GM13976 (cell line): ENCODE measurements around the gene XPC.

Experiments
- DNase-seq: peaks from one replicate; pipeline ENCODE4 v3.0.0; 2012; ENCODE audit warnings: low spot score
- in situ Hi-C: fragments of 300-500 bp; cut with MboI; formaldehyde crosslinking; loops from one replicate; pipeline ENCODE4 v1.12.0; 2022; ENCODE audit warnings: low sequenced_read_pairs, mixed read lengths, inconsistent platforms; ENCODE audit not compliant: unreplicated experiment
- TF ChIP-seq, protein P1 (sequence below): IDR thresholded peaks from 2 replicates; pipeline ENCODE4 v1.5.1; 2012; ENCODE audit warnings: borderline replicate concordance, mild to moderate bottlenecking; ENCODE audit not compliant: insufficient read depth; ENCODE audit errors: extremely low read depth, missing control alignments, control extremely low read depth

XPC gene

GRCh38 chr3:14152233-14152962 lies 26.0 kb downstream of the XPC start:
- in situ Hi-C loops = no loop called here
- no peak for DNase-seq
- TF ChIP-seq, protein P1, sequence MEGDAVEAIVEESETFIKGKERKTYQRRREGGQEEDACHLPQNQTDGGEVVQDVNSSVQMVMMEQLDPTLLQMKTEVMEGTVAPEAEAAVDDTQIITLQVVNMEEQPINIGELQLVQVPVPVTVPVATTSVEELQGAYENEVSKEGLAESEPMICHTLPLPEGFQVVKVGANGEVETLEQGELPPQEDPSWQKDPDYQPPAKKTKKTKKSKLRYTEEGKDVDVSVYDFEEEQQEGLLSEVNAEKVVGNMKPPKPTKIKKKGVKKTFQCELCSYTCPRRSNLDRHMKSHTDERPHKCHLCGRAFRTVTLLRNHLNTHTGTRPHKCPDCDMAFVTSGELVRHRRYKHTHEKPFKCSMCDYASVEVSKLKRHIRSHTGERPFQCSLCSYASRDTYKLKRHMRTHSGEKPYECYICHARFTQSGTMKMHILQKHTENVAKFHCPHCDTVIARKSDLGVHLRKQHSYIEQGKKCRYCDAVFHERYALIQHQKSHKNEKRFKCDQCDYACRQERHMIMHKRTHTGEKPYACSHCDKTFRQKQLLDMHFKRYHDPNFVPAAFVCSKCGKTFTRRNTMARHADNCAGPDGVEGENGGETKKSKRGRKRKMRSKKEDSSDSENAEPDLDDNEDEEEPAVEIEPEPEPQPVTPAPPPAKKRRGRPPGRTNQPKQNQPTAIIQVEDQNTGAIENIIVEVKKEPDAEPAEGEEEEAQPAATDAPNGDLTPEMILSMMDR = no peak

DNA sequence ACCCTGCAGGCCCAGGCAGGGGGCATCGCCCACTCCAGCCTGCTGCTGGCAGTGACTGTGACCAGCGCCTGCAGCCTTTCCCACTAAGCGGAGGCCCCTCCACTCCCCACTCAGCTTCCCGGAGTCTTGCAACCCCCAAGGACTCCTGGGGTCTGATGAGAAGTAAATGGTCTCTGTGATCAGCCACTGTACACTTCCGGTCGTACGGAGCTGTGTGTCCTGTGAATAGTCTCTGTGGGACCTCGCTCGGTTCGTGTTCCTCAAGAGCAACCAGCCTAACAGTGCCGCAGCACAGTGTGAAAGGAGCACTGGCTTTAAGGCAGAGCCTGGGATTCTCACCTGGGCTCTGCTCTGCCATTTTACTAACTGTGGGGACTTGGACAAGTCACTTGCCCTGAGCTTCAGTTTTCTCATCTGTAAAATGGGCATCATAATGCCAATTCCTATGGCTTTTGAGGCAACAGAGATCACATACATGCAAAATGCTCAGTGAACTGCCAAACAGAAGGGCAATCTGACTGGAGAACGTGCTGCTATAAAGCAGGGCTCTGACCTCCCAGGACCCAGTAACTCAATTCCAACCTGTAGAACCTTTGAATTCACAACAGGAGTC lies 26.8 kb downstream of the XPC start:
- in situ Hi-C loops = no loop called here
- TF ChIP-seq, protein P1 = no peak
- no peak for DNase-seq

- TF ChIP-seq, protein P1 = no peak
- DNase-seq = no peak
- in situ Hi-C loops = no loop called here
Measured at GRCh38 chr3:14150491-14151230, 27.7 kb downstream of the XPC start.

DNA sequence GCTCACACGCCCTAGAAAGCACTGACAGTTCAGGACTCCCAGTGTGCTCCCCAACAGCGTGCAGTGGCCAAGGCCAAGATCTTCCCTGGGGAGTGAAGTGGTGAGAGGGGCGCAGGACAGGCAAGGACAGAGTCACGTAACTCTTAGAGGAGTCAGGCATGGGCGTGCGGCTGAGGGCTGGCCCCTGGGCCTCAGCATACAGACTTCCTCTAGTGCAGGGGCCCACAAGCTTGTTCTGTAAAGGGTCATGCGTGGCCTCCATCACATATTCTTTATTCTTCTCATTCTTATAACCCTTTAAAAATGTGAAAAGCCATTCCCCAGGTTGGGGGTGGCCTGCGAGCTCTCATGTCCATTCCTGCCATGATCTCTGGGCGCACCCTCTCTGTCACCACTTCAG lies 28.3 kb downstream of the XPC start:
- TF ChIP-seq, protein P1 = no peak
- no peak for DNase-seq
- in situ Hi-C loops = no loop called here

DNA sequence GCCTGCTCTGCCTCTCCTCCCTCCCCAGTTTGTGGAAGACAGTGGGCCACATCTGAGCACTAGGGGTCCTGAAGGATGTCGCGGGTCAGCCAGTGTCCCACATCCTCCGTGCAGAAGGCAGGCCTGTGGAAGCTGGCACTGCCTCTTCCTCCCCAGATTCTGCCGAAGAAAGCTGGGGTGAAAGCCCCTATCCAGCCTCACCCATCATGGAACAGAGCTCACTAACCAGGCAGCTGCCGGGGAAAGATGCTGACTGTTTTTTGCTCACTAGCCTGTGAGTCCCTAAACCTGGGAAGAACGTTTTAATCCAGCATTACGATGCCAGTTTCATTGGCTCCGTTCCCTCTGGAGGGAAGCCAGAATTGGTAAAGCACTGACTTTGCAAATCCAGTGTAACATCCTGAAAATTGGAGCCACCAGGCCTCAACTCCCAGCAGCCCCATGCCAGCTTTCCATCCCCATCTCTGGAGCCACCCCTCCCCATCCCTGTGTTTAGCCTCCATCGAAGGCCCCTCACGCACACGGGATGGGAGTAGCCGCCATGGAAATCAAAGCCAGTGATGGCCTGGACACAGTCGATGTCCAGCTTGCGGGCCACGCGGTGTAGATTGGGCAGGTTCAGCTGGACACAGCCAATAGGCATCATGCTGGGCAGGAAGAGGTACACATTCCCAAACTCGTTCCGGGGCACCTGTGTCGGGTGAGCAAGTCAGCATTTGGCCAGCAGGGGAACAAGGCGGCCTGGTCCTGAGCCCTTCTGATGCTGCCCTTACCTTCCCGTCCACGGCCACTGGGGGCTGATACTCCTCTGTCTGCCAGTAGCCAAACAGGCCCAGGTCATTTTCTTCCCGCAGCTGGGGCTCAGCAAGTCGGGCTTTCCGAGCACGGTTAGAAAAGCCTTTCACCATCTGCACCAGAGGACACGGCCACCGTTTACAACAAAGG lies 30.1 kb downstream of the XPC start:
- DNase-seq = no peak
- in situ Hi-C loops = no loop called here
- TF ChIP-seq, protein P1 = no peak

GRCh38 chr3:14147617-14148016 lies 30.8 kb downstream of the XPC start:
- DNase-seq = no peak
- in situ Hi-C loops = no loop called here
- TF ChIP-seq, protein P1 = no peak
